Measurements from ENCODE around the gene GPR101.

GPR101 gene

DNA sequence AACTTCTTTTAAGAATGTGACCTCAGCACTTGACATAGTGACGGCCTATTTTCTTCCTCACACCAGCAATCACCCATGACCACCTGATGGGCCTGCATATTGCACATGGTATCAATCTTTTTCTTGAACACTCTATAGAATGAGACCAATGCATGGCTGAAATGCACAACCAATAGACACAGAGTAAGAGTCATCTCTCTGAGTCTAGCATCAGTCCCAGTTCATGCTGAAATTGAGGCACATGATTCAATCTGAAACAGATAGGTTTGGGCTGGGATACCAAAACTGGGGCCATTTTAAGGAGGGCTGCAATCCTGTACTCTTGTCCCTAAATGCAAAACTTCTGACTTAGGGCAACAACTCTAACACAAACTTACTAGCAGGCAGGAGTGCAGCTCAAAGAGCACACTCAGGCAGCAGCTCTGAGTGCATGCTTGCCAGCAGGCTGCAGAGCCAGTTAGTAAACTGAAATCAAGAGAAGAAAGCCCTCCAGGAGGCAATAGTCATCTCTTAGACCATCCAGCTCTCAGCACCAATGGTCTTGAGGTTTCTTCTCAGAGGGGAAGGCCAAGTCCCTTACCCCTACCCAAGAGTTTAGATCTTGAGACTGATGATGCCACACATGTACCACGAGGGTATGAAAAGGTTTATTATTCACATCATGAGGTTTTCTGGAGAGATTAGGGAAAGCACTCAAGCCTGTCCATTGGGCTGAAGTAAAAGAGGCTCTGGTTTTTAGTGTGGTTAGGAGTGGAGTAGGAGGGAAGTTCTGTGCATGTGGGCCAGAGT, 24.7 kb upstream of the GPR101 start:
- no peak overlapping the region for H3K4me3 ChIP-seq (ENCODE audit: insufficient read length, low read depth)
- H3K36me3 ChIP-seq (ENCODE audit: insufficient read depth, insufficient read length, low read length): no peaks in the 10 kb centered on the region
- H3K4me1 ChIP-seq (ENCODE audit: insufficient read depth, insufficient read length): no peaks in the 10 kb centered on the region
- no peak overlapping the region for H3K9ac ChIP-seq (ENCODE audit: insufficient read length, low read depth)
- DNase-seq (ENCODE audit: low read depth, low spot score): no peak
- H3K9me3 ChIP-seq (ENCODE audit: insufficient read depth, low read length): no peaks in the 10 kb centered on the region
- TF ChIP-seq ZNF274 (IDR thresholded peaks at IDR 0.05; ENCODE audit: low read depth, low read length): no peak
- TF ChIP-seq SUZ12 (IDR thresholded peaks at IDR 0.05; ENCODE audit: extremely low read depth, insufficient read depth, insufficient read length): no peak
- no peak for TF ChIP-seq YY1 (IDR thresholded peaks at IDR 0.05; ENCODE audit: insufficient read depth, insufficient read length)
- H3K27me3 ChIP-seq (ENCODE audit: insufficient read depth, insufficient read length): peaks cover 10% of the 10 kb centered on the region

DNA sequence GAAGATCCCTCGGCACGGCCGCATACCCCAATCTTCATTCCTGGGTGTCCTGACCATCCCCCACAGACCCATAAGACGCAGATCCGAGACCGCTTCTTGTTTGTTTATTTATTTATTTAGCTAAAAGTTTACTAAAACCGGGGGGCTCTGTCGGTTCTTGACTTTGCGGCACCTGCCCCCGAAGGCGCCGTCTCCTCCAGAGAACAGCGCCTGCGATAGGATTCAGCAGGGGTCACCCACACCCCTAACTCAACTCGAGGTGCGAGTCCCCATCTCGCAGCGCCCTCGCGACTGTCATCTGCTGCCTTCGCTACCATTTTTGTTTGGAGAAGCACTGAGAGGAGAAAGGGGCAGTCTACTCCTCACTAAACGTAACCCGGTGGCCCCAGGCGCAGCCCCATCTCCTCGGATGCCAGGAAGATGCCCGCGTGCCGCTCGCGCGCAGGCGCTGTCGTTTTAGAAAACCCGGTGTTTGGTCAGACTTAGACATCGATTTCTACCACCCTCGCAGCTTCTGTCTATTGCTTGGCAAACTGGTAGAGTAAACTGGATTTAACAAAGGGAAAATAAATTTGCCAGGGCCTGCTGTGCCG, 18.9 kb upstream of the GPR101 start:
- no peaks in the 10 kb centered on the region for H3K9me3 ChIP-seq (ENCODE audit: insufficient read depth, low read length)
- peaks cover 36% of the 10 kb centered on the region for H3K27me3 ChIP-seq (ENCODE audit: insufficient read depth, insufficient read length)
- no peak for TF ChIP-seq ZNF274 (IDR thresholded peaks at IDR 0.05; ENCODE audit: low read depth, low read length)
- no peaks in the 10 kb centered on the region for H3K36me3 ChIP-seq (ENCODE audit: insufficient read depth, insufficient read length, low read length)
- H3K9ac ChIP-seq (ENCODE audit: insufficient read length, low read depth): no peak overlapping the region
- H3K4me3 ChIP-seq (ENCODE audit: insufficient read length, low read depth): peak overlapping the region; percentile 37
- no peaks in the 10 kb centered on the region for H3K4me1 ChIP-seq (ENCODE audit: insufficient read depth, insufficient read length)
- no peak for DNase-seq (ENCODE audit: low read depth, low spot score)

DNA sequence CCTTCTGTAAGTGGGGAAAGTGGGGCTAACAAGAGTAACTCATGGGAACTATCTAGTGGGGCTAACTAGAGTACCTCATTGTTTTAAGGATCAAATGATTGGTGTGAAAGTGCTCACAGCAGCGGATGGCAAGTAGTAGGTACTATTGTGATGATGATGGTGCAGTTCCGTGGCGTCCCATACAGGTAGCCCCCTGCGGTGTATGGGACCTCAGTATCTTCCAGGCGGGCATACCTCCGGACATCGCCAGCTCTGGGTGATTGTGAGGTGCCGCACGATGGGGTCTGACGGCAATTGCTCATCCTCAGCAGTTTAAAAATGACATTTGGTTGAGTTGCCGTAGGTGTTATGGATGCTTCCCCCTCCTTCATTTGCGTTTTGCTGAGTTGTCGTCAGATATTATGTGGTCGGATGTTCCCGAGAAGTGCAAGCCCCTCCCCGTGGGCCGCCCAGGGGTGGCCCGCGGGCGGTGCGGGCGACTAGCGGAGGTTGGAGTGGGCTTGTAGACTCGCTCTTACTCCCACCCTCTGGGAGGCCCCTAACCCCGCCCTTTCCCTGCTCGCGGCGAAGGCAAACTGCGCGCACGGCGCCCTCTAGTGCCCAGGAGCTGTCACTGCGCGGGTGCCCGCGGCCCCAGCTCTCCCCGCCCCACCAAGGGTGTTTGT, 18.3 kb upstream of the GPR101 start:
- Histone ChIP-seq H3K9ac (ENCODE audit: insufficient read length, low read depth) (no peak overlapping the region), H3K27me3 (ENCODE audit: insufficient read depth, insufficient read length) (peaks cover 36% of the 10 kb centered on the region), H3K36me3 (ENCODE audit: insufficient read depth, insufficient read length, low read length) (no peaks in the 10 kb centered on the region), H3K9me3 (ENCODE audit: insufficient read depth, low read length) (no peaks in the 10 kb centered on the region), H3K4me3 (ENCODE audit: insufficient read length, low read depth) (peak overlapping the region; percentile 37), H3K4me1 (ENCODE audit: insufficient read depth, insufficient read length) (no peaks in the 10 kb centered on the region)
- TF ChIP-seq ZNF274 (IDR thresholded peaks at IDR 0.05; ENCODE audit: low read depth, low read length) (no peak), SUZ12 (IDR thresholded peaks at IDR 0.05; ENCODE audit: extremely low read depth, insufficient read depth, insufficient read length) (no peak), YY1 (IDR thresholded peaks at IDR 0.05; ENCODE audit: insufficient read depth, insufficient read length) (no peak)
- no peak for DNase-seq (ENCODE audit: low read depth, low spot score)

DNA sequence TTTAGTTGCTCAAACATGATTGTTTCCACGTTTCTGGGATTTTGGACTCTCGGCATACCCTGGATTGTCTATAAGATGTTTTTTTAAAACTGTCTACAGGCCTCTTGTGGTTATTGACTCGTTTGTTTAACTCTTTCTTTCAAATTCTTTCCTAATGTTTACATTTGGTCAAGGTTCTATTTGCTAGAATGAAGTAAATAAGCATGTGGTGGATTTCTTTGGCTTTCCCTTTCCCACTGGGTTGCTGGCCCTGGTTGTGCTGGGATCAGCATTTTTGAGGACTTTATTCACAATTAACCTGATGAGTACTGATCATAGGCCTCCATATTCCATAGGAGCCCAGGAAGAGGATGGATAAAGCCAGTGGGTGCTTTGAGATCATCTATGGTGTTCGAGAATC, 11.1 kb upstream of the GPR101 start:
- no peak overlapping the region for H3K4me3 ChIP-seq (ENCODE audit: insufficient read length, low read depth)
- TF ChIP-seq ZNF274 (IDR thresholded peaks at IDR 0.05; ENCODE audit: low read depth, low read length) (no peak), YY1 (IDR thresholded peaks at IDR 0.05; ENCODE audit: insufficient read depth, insufficient read length) (no peak), SUZ12 (IDR thresholded peaks at IDR 0.05; ENCODE audit: extremely low read depth, insufficient read depth, insufficient read length) (no peak)
- no peaks in the 10 kb centered on the region for H3K4me1 ChIP-seq (ENCODE audit: insufficient read depth, insufficient read length)
- DNase-seq (ENCODE audit: low read depth, low spot score): no peak
- no peaks in the 10 kb centered on the region for H3K36me3 ChIP-seq (ENCODE audit: insufficient read depth, insufficient read length, low read length)
- H3K9me3 ChIP-seq (ENCODE audit: insufficient read depth, low read length): no peaks in the 10 kb centered on the region
- H3K9ac ChIP-seq (ENCODE audit: insufficient read length, low read depth): no peak overlapping the region
- H3K27me3 ChIP-seq (ENCODE audit: insufficient read depth, insufficient read length): no peaks in the 10 kb centered on the region

DNA sequence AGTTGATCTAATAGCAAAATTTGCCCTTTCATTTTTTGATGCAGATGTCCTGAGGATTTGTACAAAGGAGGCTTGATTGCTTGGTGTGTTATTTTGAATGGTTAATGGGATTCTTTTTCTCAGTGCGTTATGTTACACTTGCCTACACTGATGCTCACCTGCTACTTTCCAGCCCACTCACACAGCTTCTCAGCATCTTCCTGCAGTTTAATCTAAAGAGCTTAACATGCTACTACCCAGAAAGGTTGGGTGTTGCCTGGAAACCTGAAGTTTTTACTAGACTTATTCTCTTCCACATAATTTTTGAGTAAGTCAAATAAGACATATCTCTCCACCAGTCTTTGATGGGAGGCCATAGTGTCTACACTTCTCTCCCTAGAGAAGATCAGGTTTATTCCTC, 9.9 kb upstream of the GPR101 start:
- H3K9me3 ChIP-seq (ENCODE audit: insufficient read depth, low read length): no peaks in the 10 kb centered on the region
- H3K4me1 ChIP-seq (ENCODE audit: insufficient read depth, insufficient read length): no peaks in the 10 kb centered on the region
- H3K36me3 ChIP-seq (ENCODE audit: insufficient read depth, insufficient read length, low read length): no peaks in the 10 kb centered on the region
- TF ChIP-seq ZNF274 (IDR thresholded peaks at IDR 0.05; ENCODE audit: low read depth, low read length) (no peak), YY1 (IDR thresholded peaks at IDR 0.05; ENCODE audit: insufficient read depth, insufficient read length) (no peak), SUZ12 (IDR thresholded peaks at IDR 0.05; ENCODE audit: extremely low read depth, insufficient read depth, insufficient read length) (no peak)
- H3K27me3 ChIP-seq (ENCODE audit: insufficient read depth, insufficient read length): no peaks in the 10 kb centered on the region
- no peak for DNase-seq (ENCODE audit: low read depth, low spot score)
- no peak overlapping the region for H3K9ac ChIP-seq (ENCODE audit: insufficient read length, low read depth)
- H3K4me3 ChIP-seq (ENCODE audit: insufficient read length, low read depth): no peak overlapping the region

DNA sequence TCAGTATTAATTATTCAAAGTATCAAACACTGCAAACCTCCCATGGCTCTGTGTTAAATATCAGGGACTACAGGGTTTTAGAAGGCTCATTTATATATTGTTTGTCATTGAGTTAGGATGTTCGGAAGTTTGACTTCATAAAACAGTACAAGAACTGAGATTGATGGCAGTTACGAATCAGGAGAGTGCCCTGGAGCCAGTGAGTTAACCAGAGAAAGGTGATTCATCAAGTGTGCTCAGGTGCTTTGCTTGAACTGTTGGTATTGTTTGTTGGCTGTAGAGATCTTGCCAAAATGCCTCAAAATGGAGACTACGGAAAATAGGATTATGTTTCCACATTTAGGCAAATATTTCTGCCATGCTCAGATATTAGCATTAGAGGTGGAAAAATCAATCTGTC, 7.5 kb upstream of the GPR101 start:
- Histone ChIP-seq H3K27me3 (ENCODE audit: insufficient read depth, insufficient read length) (peaks cover 10% of the 10 kb centered on the region), H3K36me3 (ENCODE audit: insufficient read depth, insufficient read length, low read length) (no peaks in the 10 kb centered on the region), H3K4me3 (ENCODE audit: insufficient read length, low read depth) (no peak overlapping the region), H3K4me1 (ENCODE audit: insufficient read depth, insufficient read length) (no peaks in the 10 kb centered on the region), H3K9me3 (ENCODE audit: insufficient read depth, low read length) (no peaks in the 10 kb centered on the region), H3K9ac (ENCODE audit: insufficient read length, low read depth) (no peak overlapping the region)
- DNase-seq (ENCODE audit: low read depth, low spot score): no peak
- no peak for TF ChIP-seq ZNF274 (IDR thresholded peaks at IDR 0.05; ENCODE audit: low read depth, low read length)
- TF ChIP-seq SUZ12 (IDR thresholded peaks at IDR 0.05; ENCODE audit: extremely low read depth, insufficient read depth, insufficient read length): no peak
- TF ChIP-seq YY1 (IDR thresholded peaks at IDR 0.05; ENCODE audit: insufficient read depth, insufficient read length): no peak

DNA sequence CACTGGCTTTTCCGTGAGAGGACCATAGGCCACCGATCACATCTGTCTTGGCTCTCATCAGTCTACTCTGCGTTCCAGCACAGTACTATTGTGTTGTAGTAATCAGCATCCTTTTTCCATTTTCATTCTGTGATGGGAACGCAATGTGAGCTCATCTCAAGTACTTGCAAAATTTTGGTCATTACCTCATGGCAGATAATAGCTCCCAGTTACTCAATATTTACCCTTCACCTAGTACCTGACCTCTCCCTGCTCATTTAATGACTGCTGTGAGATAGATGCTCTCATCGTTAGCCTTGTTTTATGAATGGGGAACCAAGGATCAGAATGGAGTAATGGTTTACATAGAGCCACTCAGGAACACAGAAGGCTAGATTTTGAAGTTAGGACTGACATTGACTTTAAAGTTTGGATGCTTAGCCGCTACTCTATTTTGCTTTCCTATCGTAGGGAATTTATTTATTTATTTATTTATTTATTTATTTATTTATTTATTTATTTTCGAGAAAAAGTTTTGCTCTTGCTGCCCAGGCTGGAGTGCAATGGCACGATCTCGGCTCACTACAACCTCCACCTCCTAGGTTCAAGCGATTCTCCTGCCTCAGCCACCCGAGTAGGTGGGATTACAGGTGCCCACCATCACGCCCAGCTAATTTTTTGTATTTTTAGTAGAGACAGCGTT, 6.5 kb upstream of the GPR101 start:
- Histone ChIP-seq H3K9me3 (ENCODE audit: insufficient read depth, low read length) (no peaks in the 10 kb centered on the region), H3K4me1 (ENCODE audit: insufficient read depth, insufficient read length) (no peaks in the 10 kb centered on the region), H3K36me3 (ENCODE audit: insufficient read depth, insufficient read length, low read length) (no peaks in the 10 kb centered on the region), H3K9ac (ENCODE audit: insufficient read length, low read depth) (no peak overlapping the region), H3K4me3 (ENCODE audit: insufficient read length, low read depth) (no peak overlapping the region), H3K27me3 (ENCODE audit: insufficient read depth, insufficient read length) (peaks cover 20% of the 10 kb centered on the region)
- DNase-seq (ENCODE audit: low read depth, low spot score): no peak
- TF ChIP-seq SUZ12 (IDR thresholded peaks at IDR 0.05; ENCODE audit: extremely low read depth, insufficient read depth, insufficient read length) (no peak), YY1 (IDR thresholded peaks at IDR 0.05; ENCODE audit: insufficient read depth, insufficient read length) (no peak), ZNF274 (IDR thresholded peaks at IDR 0.05; ENCODE audit: low read depth, low read length) (no peak)
